ENCODE data around the gene FGD5. TPM values are rescaled to one million over a fixed set of nuclear protein-coding genes. Genes with fewer than 3 reads are reported as not detected.
A peak's percentile ranks its signal among the peaks of the same experiment; 100 is the strongest.

Gene FGD5
- total and polyA plus RNA-seq, 2 experiments from 2014 or later = 0.59 to 1.1 TPM

DNA sequence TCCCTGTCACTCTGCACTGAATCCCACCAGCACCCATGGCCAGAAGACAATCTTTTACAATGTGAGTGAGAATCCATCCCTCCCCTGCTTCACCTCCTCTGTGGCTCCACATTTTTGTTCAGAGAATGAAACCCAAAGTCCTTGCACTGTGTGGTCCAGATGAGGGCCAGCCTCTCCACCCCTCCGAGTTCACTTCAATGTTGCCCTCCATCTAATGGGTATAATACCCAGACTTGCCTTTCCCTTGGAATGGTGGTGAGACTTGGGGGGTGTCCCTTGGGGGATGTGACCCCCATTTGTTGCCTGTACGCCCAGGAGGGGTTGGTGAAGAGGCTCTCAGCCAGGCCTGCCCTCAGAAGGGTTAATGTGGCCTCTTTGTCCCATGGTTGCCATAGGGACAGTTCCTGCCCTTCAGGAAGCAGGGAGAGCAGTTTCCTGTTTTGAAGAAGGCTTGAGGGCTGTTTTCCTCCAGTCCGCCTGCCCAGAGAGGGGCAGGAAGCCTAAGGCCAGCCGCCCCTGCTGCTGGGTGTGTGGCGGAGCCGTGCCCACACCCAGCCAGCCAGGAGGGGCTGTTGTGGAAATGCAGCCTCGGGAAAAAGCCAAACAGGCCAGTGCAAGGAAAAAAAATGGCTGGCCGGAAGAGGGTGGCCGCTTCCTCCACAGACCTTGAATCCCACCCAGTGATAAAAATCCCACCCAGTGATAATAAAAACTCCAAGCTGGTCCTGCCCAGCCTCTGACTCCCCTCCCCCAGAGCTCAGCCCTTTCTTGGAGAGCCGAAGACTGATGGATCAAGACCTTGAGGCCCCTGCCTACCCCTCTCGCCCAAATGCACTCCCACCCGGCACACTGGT lies 14.6 kb upstream of the FGD5 start:
- Histone ChIP-seq H3K27ac (no peak overlapping the region), H3K27me3 (peaks cover 9% of the 10 kb centered on the region)
- peak in 1 of 2 donors; percentile 38 for DNase-seq (ENCODE audit: low read depth in 1 of 2, low spot score in 1 of 2)

GRCh38 chr3:14804835-14805780 lies 13.7 kb upstream of the FGD5 start:
- no peaks in the 10 kb centered on the region for H3K4me1 ChIP-seq (ENCODE audit: low read depth)
- H3K27me3 ChIP-seq = peaks cover 18% of the 10 kb centered on the region
- TF ChIP-seq, protein P1, sequence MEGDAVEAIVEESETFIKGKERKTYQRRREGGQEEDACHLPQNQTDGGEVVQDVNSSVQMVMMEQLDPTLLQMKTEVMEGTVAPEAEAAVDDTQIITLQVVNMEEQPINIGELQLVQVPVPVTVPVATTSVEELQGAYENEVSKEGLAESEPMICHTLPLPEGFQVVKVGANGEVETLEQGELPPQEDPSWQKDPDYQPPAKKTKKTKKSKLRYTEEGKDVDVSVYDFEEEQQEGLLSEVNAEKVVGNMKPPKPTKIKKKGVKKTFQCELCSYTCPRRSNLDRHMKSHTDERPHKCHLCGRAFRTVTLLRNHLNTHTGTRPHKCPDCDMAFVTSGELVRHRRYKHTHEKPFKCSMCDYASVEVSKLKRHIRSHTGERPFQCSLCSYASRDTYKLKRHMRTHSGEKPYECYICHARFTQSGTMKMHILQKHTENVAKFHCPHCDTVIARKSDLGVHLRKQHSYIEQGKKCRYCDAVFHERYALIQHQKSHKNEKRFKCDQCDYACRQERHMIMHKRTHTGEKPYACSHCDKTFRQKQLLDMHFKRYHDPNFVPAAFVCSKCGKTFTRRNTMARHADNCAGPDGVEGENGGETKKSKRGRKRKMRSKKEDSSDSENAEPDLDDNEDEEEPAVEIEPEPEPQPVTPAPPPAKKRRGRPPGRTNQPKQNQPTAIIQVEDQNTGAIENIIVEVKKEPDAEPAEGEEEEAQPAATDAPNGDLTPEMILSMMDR (IDR thresholded peaks at IDR 0.05; ENCODE audit: low read depth, low read length) = no peak
- DNase-seq (ENCODE audit: low read depth in 1 of 2, low spot score in 1 of 2) = no peak
- no peak overlapping the region for H3K4me3 ChIP-seq
- no peak overlapping the region for H3K27ac ChIP-seq
- no peaks in the 10 kb centered on the region for H3K9me3 ChIP-seq (ENCODE audit: low read depth)
- H3K36me3 ChIP-seq = no peaks in the 10 kb centered on the region

More for the DNA sequence above, 14.6 kb upstream of the FGD5 start:
- Histone ChIP-seq H3K4me1 (ENCODE audit: low read depth) (no peaks in the 10 kb centered on the region), H3K4me3 (no peak overlapping the region), H3K36me3 (no peaks in the 10 kb centered on the region), H3K9me3 (ENCODE audit: low read depth) (no peaks in the 10 kb centered on the region)
- TF ChIP-seq, protein P1 (IDR thresholded peaks at IDR 0.05; ENCODE audit: low read depth, low read length) = no peak

- no peak overlapping the region for H3K27ac ChIP-seq
- H3K27me3 ChIP-seq = peaks cover 26% of the 10 kb centered on the region
- no peaks in the 10 kb centered on the region for H3K9me3 ChIP-seq (ENCODE audit: low read depth)
- DNase-seq (ENCODE audit: low read depth in 1 of 2, low spot score in 1 of 2) = no peak
- TF ChIP-seq, protein P1 (IDR thresholded peaks at IDR 0.05; ENCODE audit: low read depth, low read length) = no peak
- H3K4me1 ChIP-seq (ENCODE audit: low read depth) = no peaks in the 10 kb centered on the region
- H3K4me3 ChIP-seq = no peak overlapping the region
- no peaks in the 10 kb centered on the region for H3K36me3 ChIP-seq
These were observed 12.7 kb upstream of the FGD5 start for GRCh38 chr3:14805961-14806537.

GRCh38 chr3:14806641-14807263 lies 12.0 kb upstream of the FGD5 start:
- Histone ChIP-seq H3K9me3 (ENCODE audit: low read depth) (no peaks in the 10 kb centered on the region), H3K27ac (no peak overlapping the region), H3K4me3 (no peak overlapping the region), H3K27me3 (peaks cover 33% of the 10 kb centered on the region), H3K36me3 (no peaks in the 10 kb centered on the region), H3K4me1 (ENCODE audit: low read depth) (no peaks in the 10 kb centered on the region)
- peak in 1 of 2 donors; percentile 56 for DNase-seq (ENCODE audit: low read depth in 1 of 2, low spot score in 1 of 2)
- TF ChIP-seq, protein P1 (IDR thresholded peaks at IDR 0.05; ENCODE audit: low read depth, low read length) = no peak

DNA sequence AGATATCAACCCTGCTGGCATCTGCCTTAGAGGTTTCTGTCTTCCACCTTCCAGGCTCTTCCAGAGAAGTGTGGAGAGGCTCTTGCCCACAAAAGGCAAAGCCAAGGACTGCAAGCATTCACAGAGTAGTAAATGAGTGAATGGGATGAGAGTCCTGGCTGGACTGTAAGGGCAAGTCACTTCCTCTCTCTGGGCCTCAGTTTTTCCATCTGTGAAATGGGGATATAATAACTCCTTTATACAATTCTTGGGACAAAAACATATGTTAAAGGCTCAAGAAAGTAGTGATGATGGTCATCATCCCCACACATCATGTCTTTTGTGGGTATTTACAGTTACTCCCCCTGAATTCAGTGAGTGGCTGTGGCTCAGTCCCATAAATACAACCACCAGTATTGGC lies 10.7 kb upstream of the FGD5 start:
- TF ChIP-seq, protein P1 (IDR thresholded peaks at IDR 0.05; ENCODE audit: low read depth, low read length) = no peak
- no peaks in the 10 kb centered on the region for H3K4me1 ChIP-seq (ENCODE audit: low read depth)
- H3K9me3 ChIP-seq (ENCODE audit: low read depth) = no peaks in the 10 kb centered on the region
- DNase-seq (ENCODE audit: low read depth in 1 of 2, low spot score in 1 of 2) = no peak
- no peak overlapping the region for H3K27ac ChIP-seq
- no peaks in the 10 kb centered on the region for H3K36me3 ChIP-seq
- H3K4me3 ChIP-seq = no peak overlapping the region
- H3K27me3 ChIP-seq = peaks cover 44% of the 10 kb centered on the region
